GM12878 (cell line): ENCODE data around the gene GFRA3. TPM values are rescaled to one million over a fixed set of nuclear protein-coding genes. Genes with fewer than 3 reads are reported as not detected.

Experiments used
- ATAC-seq: fragments of 200-7000 bp; cut with Tn5 transposase; 3 replicates; pipeline ENCODE4 v1.9.1; 2020; ENCODE audit warnings: mild to moderate bottlenecking, moderate library complexity
- BruUV-seq: library from RNA; stranded (reverse); fragments of 400-500 nt; replicated peaks from 2 replicates; lab custom pipeline; 2021; lab: Mats Ljungman, UMichigan
- CTCF ChIA-PET: fragments of 300-600 bp; sonication (Branson Sonifier 250); formaldehyde crosslinking; extraction: SDS; loops from one replicate; lab custom pipeline; 2021; ENCODE audit warnings: inconsistent platforms; lab: Yijun Ruan, JAX
- POLR2A ChIA-PET: fragments of 350-600 bp; formaldehyde crosslinking; extraction: SDS; loops from one replicate; lab custom pipeline; 2021; ENCODE audit warnings: inconsistent platforms; lab: Charles Lee
- RAD21 ChIA-PET: fragments of 300-600 bp; sonication (Branson Sonifier 250); formaldehyde crosslinking; loops from one replicate; lab custom pipeline; 2023; ENCODE audit warnings: antibody characterized with exemption; ENCODE audit not compliant: unreplicated experiment; lab: Charles Lee
- SMC1A ChIA-PET: fragments of 300-600 bp; sonication (Branson Sonifier 250); formaldehyde crosslinking; loops from one replicate; lab custom pipeline; 2023; ENCODE audit not compliant: unreplicated experiment, uncharacterized antibody; lab: Charles Lee
- DNase-seq: peaks from one replicate; pipeline ENCODE4 v3.0.0-alpha.2; 2011; ENCODE audit warnings: low read depth, low spot score
- FAIRE-seq: peaks from 3 replicates; lab custom pipeline; 2011; peaks lifted over from hg19 to GRCh38; lab: Jason Lieb, UNC
- H2AFZ ChIP-seq: 2 replicates; pipeline ENCODE4 v1.6.0; 2011; ENCODE audit warnings: low read depth, low read length, control low read depth; ENCODE audit not compliant: control insufficient read depth
- H3K27ac ChIP-seq: 2 replicates; pipeline ENCODE4 v1.5.1; 2011; ENCODE audit warnings: control low read depth; ENCODE audit not compliant: control insufficient read depth, insufficient read depth
- H3K27me3 ChIP-seq, 2 experiments: replicated peaks in 1 of 2; 2 replicates each; pipeline versions ENCODE4 v1.6.0 to v1.6.1; 2011; ENCODE audit warnings: low read length in 1 of 2; ENCODE audit not compliant: control insufficient read depth in 2 of 2, insufficient read depth in 2 of 2
- H3K36me3 ChIP-seq, 2 experiments: 2 replicates each; pipeline ENCODE4 v1.5.1; 2011; ENCODE audit warnings: low read length in 1 of 2; ENCODE audit not compliant: control insufficient read depth in 2 of 2, insufficient read depth in 2 of 2
- H3K4me1 ChIP-seq: 2 replicates; pipeline ENCODE4 v1.6.1; 2011; ENCODE audit warnings: mild to moderate bottlenecking, low read length, moderate library complexity, mixed read lengths; ENCODE audit not compliant: control insufficient read depth, insufficient read depth
- H3K4me2 ChIP-seq: 2 replicates; pipeline ENCODE4 v1.6.0; 2011; ENCODE audit warnings: control low read depth; ENCODE audit not compliant: control insufficient read depth, insufficient read depth
- H3K4me3 ChIP-seq: fragments of 200-600 bp; sonication (generic); 2 replicates; pipeline ENCODE4 v1.5.1; 2016
- H3K79me2 ChIP-seq: 2 replicates; pipeline ENCODE4 v1.6.0; 2011; ENCODE audit warnings: low read length; ENCODE audit not compliant: control insufficient read depth, insufficient read depth
- H3K9ac ChIP-seq: 2 replicates; pipeline ENCODE4 v1.8.0; 2011; ENCODE audit warnings: low read length, control low read depth, mixed read lengths; ENCODE audit not compliant: control insufficient read depth, insufficient read depth
- H3K9me3 ChIP-seq: replicated peaks from 3 replicates; pipeline ENCODE4 v1.5.1; 2011; ENCODE audit warnings: mild to moderate bottlenecking, low read length; ENCODE audit not compliant: control insufficient read depth, insufficient read depth
- H4K20me1 ChIP-seq: 2 replicates; pipeline ENCODE4 v1.6.0; 2011; ENCODE audit not compliant: control insufficient read depth, insufficient read depth
- ATF7 ChIP-seq: fragments of 450-650 bp; IDR thresholded peaks from 2 replicates; pipeline ENCODE4 v1.6.1; 2016; ENCODE audit warnings: low read depth, mild to moderate bottlenecking
- BACH1 ChIP-seq: fragments of 450-650 bp; IDR thresholded peaks from 2 replicates; pipeline ENCODE4 v1.6.1; 2017; ENCODE audit warnings: mild to moderate bottlenecking, borderline replicate concordance
- CREB1 ChIP-seq: IDR thresholded peaks from 2 replicates; pipeline ENCODE4 v1.6.1; 2012; ENCODE audit warnings: low read depth, mild to moderate bottlenecking, inconsistent platforms
- EED ChIP-seq: sonication (generic); IDR thresholded peaks from 2 replicates; pipeline ENCODE4 v1.6.1; 2016; ENCODE audit warnings: antibody characterized with exemption, low read depth
- KLF5 ChIP-seq: fragments of 450-650 bp; IDR thresholded peaks from 2 replicates; pipeline ENCODE4 v1.6.1; 2014; ENCODE audit warnings: mild to moderate bottlenecking; ENCODE audit not compliant: partially characterized antibody
- NBN ChIP-seq: fragments of 450-650 bp; IDR thresholded peaks from 2 replicates; pipeline ENCODE4 v1.6.1; 2016
- NFYA ChIP-seq: IDR thresholded peaks from 2 replicates; pipeline ENCODE4 v1.6.1; 2011; ENCODE audit warnings: low read depth, mild to moderate bottlenecking, low read length, improper control_type of control experiment, borderline replicate concordance
- NR2C1 ChIP-seq: fragments of 450-650 bp; IDR thresholded peaks from 2 replicates; pipeline ENCODE4 v1.6.1; 2017; ENCODE audit warnings: antibody characterized with exemption, mild to moderate bottlenecking, moderate library complexity
- NR2F1 ChIP-seq: fragments of 450-650 bp; conservative IDR thresholded peaks from 2 replicates; pipeline ENCODE4 v1.6.1; 2017; ENCODE audit warnings: mild to moderate bottlenecking
- PAX8 ChIP-seq: fragments of 450-650 bp; IDR thresholded peaks from 2 replicates; pipeline ENCODE4 v1.6.1; 2017; ENCODE audit warnings: mild to moderate bottlenecking, moderate library complexity
- POLR2A ChIP-seq: IDR thresholded peaks from 2 replicates; pipeline ENCODE4 v1.6.1; 2011; ENCODE audit warnings: low read depth, mild to moderate bottlenecking, low read length
- RB1 ChIP-seq: fragments of 450-650 bp; formaldehyde crosslinking; IDR thresholded peaks from 2 replicates; pipeline ENCODE4 v1.6.1; 2017; ENCODE audit warnings: mild to moderate bottlenecking, borderline replicate concordance
- SIN3A ChIP-seq: IDR thresholded peaks from 2 replicates; pipeline ENCODE4 v1.6.1; 2012; ENCODE audit warnings: low read depth, low read length, improper control_type of control experiment
- SIX5 ChIP-seq: IDR thresholded peaks from 2 replicates; pipeline ENCODE4 v1.6.1; 2011; ENCODE audit warnings: mild to moderate bottlenecking, low read depth, low read length, moderate library complexity; ENCODE audit not compliant: severe bottlenecking
- SMAD1 ChIP-seq: fragments of 450-650 bp; IDR thresholded peaks from 2 replicates; pipeline ENCODE4 v1.6.1; 2018; ENCODE audit warnings: mild to moderate bottlenecking, low read depth; ENCODE audit not compliant: partially characterized antibody
- SMARCA5 ChIP-seq: fragments of 450-650 bp; IDR thresholded peaks from 2 replicates; pipeline ENCODE4 v1.6.1; 2017; ENCODE audit warnings: mild to moderate bottlenecking
- SP1 ChIP-seq: IDR thresholded peaks from one replicate; pipeline ENCODE4 v1.6.1; 2011; ENCODE audit warnings: low read depth, low read length
- ZZZ3 ChIP-seq: IDR thresholded peaks from 2 replicates; pipeline ENCODE4 v1.6.1; 2011; ENCODE audit warnings: low read depth; ENCODE audit not compliant: control insufficient read depth, insufficient read length
- WGBS: methylation state at CpG from one replicate; pipeline ENCODE4 v1.1.6; 2016; ENCODE audit warnings: low lambda C conversion rate; ENCODE audit not compliant: insufficient replicate concordance, insufficient coverage; ENCODE audit errors: missing lambda C conversion rate; 5-methylcytosine and 5-hydroxymethylcytosine counted together
- in situ Hi-C: fragments of 300-500 bp; cut with MboI; formaldehyde crosslinking; loops from 9 replicates; pipeline ENCODE4 v1.14.3; 2018; ENCODE audit warnings: mixed read lengths
- intact Hi-C: fragments of 100-400 bp; cut with micrococcal nuclease; formaldehyde crosslinking; loops from one replicate; pipeline ENCODE4 v1.14.2; 2022; ENCODE audit not compliant: unreplicated experiment
- polyA plus RNA-seq, 11 experiments: library from polyadenylated mRNA; depleted of rRNA in 4 of 11; unstranded in 6 of 11; stranded (reverse) in 5 of 11; fragments of >200 nt; fragmentation: Nextera tagmentation in 4 of 11; fragmentation: Illumina TruSeq in 1 of 11; extraction: Ambion mirVana in 4 of 11; extraction: Trizol in 1 of 11; gene quantifications; 1 replicate in 1 of 11; 2 replicates in 10 of 11; pipeline versions ENCODE4 v1.2.1 to v1.2.3, GENCODE V29; 2011 to 2016; ENCODE audit warnings: inconsistent platforms in 2 of 11, missing spikeins in 2 of 11, low read depth in 1 of 11
- total RNA-seq, 4 experiments: library from RNA; depleted of rRNA in 3 of 4; stranded (reverse); fragments of >200 nt in 3 of 4; fragmentation: Illumina TruSeq in 1 of 4; extraction: Trizol in 1 of 4; gene quantifications; 2 replicates each; pipeline versions ENCODE4 v1.2.1 to v1.2.3, GENCODE V29; 2013 to 2021
- TF ChIP-seq, protein P1 (sequence below): fragments of 450-650 bp; IDR thresholded peaks from 2 replicates; pipeline ENCODE4 v1.6.1; 2016; ENCODE audit warnings: mild to moderate bottlenecking
- TF ChIP-seq, protein P2 (sequence below): fragments of 450-650 bp; IDR thresholded peaks from 2 replicates; pipeline ENCODE4 v1.6.1; 2016; ENCODE audit warnings: mild to moderate bottlenecking
- TF ChIP-seq, protein P3 (sequence below): IDR thresholded peaks from 2 replicates; pipeline ENCODE4 v1.6.1; 2012; ENCODE audit warnings: low read length, inconsistent platforms

The GFRA3 gene
- total and polyA plus RNA-seq, 10 of the 15 experiments (the other 5 are each of a cell fraction or from before 2014, with no cell fraction given): 0.06 to 0.10 (median 0.08) TPM; not detected in 7

DNA sequence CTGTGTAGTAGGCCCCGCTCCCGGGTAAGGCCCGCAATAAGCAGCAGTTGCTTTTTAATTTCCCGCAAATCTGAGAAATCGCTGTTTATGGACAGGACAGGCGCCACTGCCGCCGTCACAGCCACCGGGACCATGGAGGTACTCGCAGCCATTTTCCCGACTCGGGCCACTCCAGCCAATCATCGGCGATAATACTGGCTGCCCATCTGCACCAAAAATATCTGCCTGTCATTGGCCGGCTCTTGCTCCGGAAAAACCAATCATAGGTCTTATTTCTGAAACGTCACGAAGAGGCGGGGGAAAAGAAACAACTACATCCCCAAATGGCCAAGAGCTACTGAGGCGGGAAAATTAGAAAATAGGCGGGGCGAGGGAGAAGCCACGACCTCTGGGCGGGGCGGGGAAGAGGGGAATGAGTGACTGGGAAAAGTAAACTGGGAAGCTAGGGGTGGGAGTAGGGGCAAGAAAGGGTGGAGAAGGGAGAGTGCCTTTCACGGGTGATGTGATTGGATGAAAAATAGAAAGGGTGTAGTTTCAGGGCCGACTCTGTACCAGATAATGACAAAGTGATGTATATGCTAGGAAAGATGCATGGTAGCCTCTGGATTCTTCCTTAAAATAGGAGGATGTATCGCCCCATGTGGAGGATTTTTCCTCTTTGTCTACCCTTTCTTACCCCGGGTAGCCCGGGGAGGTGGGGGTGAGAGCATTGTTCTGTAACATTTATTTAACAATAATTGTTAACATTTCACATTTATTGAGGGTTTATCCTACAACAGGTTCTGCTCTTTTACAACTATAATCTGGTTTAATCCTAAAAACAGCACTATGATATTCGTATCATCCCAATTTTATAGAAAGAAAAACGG is 61.0 kb downstream of the GFRA3 start, which contains the start of gene CDC23 (continued):
- TF ChIP-seq, protein P1, sequence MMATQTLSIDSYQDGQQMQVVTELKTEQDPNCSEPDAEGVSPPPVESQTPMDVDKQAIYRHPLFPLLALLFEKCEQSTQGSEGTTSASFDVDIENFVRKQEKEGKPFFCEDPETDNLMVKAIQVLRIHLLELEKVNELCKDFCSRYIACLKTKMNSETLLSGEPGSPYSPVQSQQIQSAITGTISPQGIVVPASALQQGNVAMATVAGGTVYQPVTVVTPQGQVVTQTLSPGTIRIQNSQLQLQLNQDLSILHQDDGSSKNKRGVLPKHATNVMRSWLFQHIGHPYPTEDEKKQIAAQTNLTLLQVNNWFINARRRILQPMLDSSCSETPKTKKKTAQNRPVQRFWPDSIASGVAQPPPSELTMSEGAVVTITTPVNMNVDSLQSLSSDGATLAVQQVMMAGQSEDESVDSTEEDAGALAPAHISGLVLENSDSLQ: peak; percentile 91
- TF ChIP-seq EED (peak; percentile 43; the same call in 1 of the 2 replicates), SIX5 (peak; percentile 40), NBN (peak; percentile 28; the same call in 1 of the 2 replicates), ZZZ3 (no peak), CREB1 (peak; percentile 94), SP1 (peak; percentile 95), SIN3A (peak; percentile 99), NR2C1 (peak; percentile 18; the same call in 1 of the 2 replicates)

DNA sequence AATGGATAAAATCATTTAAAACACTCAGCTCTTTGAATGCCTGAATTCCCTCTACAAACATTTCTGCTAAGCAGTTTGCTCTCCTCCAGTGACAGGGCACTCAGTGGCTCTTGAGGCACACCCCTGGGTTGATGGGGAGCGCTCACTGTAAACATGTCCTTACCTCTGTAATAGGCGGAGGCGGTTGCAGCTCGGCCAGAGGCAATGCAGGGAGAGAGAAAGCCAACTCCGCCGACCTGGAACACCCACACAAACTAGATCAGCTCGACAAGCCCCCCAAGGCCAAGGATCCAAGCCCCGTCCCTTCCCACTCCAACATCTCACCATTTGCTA is 61.6 kb downstream of the GFRA3 start:
- Histone ChIP-seq H3K4me1 (no peaks in the 10 kb centered on the region; the same call in 1 of the 2 replicates), H3K9me3 (no peaks in the 10 kb centered on the region), H3K79me2 (peaks cover 28% of the 10 kb centered on the region), H3K27me3 (no peaks in the 10 kb centered on the region), H3K4me2 (peak overlapping the region; percentile 39), H3K4me3 (peak overlapping the region; percentile 92), H2AFZ (peak overlapping the region; percentile 90), H4K20me1 (no peaks in the 10 kb centered on the region), H3K9ac (peak overlapping the region; percentile 82), H3K36me3 (peaks cover 0 to 5% of the 10 kb centered on the region in 2 experiments; a peak in 1 of 4 replicates), H3K27ac (peak overlapping the region; percentile 66)
- SMC1A ChIA-PET: interaction anchor here (0.6 to 1.8 kb wide), 7 partner anchors 11 to 489 kb away, joined by 3 to 5 read pairs (median 3); partner anchors contain the start of gene KIF20A
- POLR2A ChIA-PET: interaction anchor here (0.5 to 2.2 kb wide), 7 partner anchors 10 to 346 kb away, joined by 4 to 9 read pairs (median 5); partner anchors contain the start of genes BRD8, CDC25C, EGR1 and KDM3B
- intact Hi-C loops: no loop called here
- BruUV-seq: TSS peak; percentile 80
- DNase-seq: no peak
- FAIRE-seq: no peak
- peak; percentile 48 for ATAC-seq
- in situ Hi-C loops: no loop called here
- WGBS: 1% methylated on average over 8 of the region's 8 CpGs
- CTCF ChIA-PET: interaction anchor here (0.8 to 2.5 kb wide), 7 partner anchors 11 to 366 kb away, joined by 3 to 9 read pairs (median 5); partner anchors contain the start of genes CDC25C and KDM3B
- RAD21 ChIA-PET: interaction anchor here (1.0 to 2.2 kb wide), 5 partner anchors 34 to 314 kb away, joined by 3 to 12 read pairs (median 6); partner anchors contain the start of genes BRD8, CDC25C and KIF20A
- TF ChIP-seq, protein P2, sequence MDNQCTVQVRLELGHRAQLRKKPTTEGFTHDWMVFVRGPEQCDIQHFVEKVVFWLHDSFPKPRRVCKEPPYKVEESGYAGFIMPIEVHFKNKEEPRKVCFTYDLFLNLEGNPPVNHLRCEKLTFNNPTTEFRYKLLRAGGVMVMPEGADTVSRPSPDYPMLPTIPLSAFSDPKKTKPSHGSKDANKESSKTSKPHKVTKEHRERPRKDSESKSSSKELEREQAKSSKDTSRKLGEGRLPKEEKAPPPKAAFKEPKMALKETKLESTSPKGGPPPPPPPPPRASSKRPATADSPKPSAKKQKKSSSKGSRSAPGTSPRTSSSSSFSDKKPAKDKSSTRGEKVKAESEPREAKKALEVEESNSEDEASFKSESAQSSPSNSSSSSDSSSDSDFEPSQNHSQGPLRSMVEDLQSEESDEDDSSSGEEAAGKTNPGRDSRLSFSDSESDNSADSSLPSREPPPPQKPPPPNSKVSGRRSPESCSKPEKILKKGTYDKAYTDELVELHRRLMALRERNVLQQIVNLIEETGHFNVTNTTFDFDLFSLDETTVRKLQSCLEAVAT: no peak
- 0 out of 2 replicates have a peak, but pooled peaks have one; percentile 34 for TF ChIP-seq BACH1
- TF ChIP-seq POLR2A: no peak
- TF ChIP-seq NFYA: no peak
- TF ChIP-seq SMAD1: no peak
- no peak for TF ChIP-seq PAX8
- no peak for TF ChIP-seq ATF7
- TF ChIP-seq, protein P3, sequence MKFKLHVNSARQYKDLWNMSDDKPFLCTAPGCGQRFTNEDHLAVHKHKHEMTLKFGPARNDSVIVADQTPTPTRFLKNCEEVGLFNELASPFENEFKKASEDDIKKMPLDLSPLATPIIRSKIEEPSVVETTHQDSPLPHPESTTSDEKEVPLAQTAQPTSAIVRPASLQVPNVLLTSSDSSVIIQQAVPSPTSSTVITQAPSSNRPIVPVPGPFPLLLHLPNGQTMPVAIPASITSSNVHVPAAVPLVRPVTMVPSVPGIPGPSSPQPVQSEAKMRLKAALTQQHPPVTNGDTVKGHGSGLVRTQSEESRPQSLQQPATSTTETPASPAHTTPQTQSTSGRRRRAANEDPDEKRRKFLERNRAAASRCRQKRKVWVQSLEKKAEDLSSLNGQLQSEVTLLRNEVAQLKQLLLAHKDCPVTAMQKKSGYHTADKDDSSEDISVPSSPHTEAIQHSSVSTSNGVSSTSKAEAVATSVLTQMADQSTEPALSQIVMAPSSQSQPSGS: no peak
- no peak for TF ChIP-seq NR2F1
- peak; percentile 19 for TF ChIP-seq KLF5
- no peak for TF ChIP-seq RB1
- TF ChIP-seq SMARCA5: no peak
